HUDEP-2 (cell line): ENCODE results near the gene TMEM39A.

ENCODE experiments used
- DNase-seq, 76 experiments: peaks; one replicate each; lab custom pipeline; 2025; ENCODE audit not compliant: unreplicated experiment in 76 of 76; lab: John Stamatoyannopoulos, UW

Gene TMEM39A

DNA sequence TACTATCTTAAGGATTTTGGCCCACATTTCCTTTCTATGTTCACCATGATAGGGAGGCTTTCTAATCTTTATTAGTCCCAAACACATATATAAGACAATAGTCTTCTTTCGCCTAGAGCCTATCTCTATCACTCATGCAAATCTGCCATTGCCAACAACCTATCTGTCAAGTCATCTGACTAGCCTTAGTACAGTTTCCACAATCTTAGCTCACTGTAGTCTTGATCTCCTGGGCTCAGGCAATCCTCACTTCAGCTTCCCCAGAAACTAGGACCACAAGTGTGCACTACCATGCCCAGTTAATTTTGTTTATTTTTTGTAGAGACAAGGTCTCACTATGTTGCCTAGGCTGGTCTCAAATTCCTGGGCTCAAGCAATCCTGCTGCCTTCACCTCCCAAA lies 6.9 kb downstream of the TMEM39A start:
- DNase-seq, result peak in 4 of 76 experiments; percentile 3 to 16 (median 10)

DNA sequence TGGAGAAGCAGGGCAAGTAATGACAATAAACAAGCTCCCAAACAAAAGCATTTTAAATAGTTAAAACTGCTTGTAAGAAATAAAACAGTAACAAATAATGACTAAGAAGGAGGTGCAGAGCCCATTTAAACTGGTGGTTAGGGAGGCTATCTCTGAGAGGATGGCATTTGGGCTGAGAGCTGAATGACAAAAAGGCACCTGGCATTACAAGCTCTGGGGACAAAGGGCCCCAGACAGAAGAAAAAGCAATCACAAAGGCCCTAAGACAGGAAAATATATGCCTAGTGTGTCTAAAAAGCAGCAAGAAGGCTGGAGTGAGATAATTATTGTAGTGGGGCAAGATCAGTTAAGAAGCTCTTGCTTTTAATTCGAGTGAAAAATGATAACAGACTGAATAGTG lies 9.6 kb downstream of the TMEM39A start:
- DNase-seq, result no peak

DNA sequence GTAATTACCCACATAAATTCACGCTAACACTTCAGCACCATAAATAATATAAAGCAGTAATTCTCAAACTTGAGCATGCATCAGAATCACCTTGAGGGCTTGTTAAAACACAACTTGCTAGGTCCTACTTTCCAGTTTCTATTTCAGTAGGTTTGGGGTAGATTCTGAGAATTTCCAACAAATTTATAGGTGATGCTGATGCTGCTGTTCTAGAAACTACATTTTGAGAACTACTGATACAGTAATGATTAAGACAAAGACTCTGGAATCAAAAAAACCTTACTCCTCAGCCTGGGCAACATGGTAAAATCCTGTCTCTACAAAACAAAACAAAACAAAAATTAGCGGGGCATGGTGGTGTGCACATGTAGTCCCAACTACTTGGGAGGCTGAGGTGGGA lies 18.8 kb downstream of the TMEM39A start:
- DNase-seq, result no peak

DNA sequence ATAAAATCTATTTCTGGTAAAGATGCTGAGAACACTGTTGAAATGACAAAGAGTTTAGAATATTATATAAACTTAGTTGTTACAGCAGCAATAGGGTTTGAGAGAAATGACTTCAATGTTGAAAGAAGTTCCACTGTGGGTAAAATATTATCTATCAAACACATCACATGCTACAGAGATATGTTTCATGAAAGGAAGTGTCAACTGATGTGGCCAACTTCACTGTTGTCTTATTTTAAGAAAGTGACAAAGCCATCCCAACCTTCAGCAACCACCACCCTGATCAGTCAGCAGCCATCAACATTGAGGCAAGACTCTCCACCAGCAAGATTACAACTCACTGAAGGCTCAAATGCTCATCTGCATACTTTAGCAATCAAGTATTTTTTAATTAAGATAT lies 20.2 kb downstream of the TMEM39A start:
- no peak for DNase-seq

DNA sequence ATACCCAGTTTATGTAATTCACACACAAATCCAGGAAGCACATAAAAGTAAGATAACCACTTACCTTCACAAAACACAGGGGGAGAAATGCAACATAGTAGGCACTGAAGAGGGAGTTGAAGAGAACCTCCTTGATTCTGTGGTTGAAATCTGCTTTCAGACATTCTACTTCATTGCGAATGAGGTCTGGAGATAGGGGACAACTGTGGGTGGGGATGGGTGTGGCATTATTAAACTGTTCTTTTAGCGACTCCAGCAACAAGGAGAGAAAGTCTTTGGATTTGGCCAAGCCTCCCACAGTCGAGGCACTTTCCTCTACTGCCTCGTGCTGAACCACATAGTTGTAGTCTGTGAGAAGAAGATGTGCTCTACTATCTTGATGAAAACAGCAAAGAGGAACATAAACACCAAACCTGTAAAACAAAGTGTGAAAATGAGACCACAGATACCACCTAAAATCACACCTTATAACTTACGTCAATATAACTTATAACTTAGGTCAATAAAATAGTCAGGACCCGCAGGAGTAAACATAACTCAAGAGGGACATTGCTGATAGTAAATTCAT lies 25.6 kb downstream of the TMEM39A start:
- peak in 66 of 76 experiments; percentile 2 to 75 (median 36) for DNase-seq

DNA sequence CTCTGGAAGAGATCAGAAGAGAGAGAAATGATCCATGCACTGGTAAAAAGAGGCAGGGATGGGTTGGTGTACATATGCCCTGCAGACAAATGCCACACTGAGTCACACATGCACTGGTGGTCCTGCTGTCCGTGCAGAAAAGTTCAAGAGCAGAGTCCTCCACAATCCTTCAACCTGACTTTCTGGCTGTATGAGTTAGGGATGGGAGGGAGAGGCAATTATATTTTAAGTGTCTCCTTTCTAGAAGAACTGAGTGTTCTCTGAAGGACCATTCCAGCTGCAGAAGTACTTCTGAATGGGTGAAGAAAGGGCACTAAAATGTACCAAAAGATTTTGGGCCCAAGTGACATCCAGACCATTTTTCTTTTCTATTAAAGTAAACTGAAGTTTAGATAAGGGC lies 26.4 kb downstream of the TMEM39A start:
- no peak for DNase-seq

DNA sequence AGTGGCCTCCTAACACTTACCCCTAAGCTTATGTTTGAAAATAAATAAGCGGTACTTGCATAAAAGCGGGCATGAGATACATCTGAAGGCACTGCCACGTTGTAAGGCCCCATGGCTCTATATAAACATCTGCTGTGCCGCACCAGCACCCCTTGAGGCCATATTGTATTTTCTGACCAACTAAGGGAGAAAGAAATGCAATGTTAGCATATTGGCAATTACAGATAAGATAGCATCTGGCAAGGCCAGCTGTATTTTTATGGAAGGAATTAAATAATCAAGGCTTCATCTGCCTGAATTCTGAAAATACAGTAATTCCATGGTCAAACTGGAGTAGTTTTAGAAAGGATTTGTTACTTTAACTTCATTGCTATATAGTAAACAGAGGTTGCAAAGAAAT lies 28.7 kb downstream of the TMEM39A start:
- DNase-seq, result no peak

DNA sequence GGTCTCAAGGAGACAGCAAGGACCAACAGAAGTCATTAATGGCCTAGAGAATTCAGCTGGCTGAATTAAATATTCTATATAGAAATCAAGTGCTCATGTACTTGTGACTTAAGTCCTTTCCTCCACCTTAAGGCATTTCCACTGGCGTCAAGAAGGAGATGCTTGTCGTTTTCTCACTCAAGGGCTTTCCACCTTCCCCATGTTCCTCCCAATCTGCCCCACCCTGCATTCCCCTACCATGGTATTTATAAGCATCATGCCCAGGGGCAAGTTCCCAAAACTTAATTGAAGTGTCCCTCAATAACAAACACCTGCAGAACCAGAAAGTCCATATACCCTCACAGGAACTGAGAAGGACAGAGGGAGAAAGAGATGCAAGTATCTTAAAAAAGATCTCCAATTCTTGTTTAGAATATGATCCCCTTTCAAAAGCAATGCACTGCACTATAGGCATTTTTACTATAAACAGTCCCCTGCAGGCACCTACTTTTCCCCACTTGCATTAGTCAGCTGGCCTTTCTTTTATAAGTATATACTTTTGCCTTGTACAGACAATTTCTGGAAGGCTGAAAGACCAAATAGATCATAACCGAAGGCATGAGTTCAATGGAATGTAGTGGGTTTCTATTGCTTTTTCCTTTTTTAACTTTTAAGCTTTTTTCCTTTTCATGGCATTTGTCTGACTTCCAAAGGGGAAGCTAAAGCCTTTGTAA lies 29.6 kb downstream of the TMEM39A start:
- no peak for DNase-seq

DNA sequence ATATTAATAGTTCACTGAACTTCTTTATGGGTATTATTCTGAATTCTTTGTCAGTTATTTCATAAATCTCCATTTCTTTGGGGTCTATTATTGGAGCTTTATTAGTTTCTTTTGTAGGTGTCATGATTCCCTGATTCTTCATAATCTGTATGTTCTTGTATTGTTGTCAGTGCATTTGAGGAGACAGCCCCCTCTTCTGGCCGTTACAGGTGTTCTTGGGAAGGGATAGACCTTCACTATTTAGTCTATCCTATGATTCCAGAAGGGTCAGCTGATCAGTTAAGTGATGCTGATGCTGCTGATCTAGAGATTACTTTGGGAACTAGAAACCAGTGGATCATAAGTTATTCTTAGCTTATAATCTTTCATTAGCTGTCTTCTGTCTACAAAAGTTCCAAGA lies 34.9 kb downstream of the TMEM39A start:
- DNase-seq, result peak in 4 of 76 experiments; percentile 2 to 7 (median 6)

DNA sequence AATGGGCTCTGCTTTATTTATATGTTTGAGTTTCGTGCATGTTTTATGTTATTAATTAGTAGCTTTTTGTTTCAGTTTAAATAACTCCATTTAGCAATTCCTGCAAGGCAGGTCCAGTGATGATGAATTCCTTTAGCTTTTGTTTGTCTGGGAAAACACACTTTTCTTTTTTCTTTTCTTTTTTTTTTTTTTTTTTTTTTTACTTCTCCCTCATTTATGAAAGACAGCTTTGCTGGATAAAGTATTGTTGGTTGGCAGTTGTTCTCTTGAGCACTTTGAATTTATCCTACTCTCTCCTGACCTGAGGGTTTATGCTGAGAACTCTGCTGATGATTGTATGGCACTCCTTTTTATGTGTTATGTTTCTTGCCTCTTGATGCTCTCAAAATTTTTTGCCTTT lies 35.7 kb downstream of the TMEM39A start:
- DNase-seq, result no peak

DNA sequence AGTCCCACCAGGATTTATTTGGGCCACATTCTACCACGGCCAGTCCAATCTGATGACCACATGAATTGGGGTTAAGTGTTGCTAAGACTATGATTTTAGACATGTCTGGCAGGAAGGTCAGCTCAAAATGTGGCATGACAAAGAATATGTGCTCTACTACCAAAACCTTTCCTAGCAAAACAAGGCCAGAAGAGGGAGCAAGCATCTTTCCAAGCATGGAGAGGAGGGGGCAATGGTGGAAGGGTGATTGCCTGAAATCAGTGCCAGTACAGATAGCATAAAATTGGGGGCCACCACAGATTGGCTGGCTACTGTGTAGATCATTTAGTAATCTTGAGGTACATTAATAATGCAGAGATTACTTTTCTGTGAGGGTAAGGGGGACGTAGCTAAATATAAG lies 43.2 kb downstream of the TMEM39A start:
- no peak for DNase-seq

DNA sequence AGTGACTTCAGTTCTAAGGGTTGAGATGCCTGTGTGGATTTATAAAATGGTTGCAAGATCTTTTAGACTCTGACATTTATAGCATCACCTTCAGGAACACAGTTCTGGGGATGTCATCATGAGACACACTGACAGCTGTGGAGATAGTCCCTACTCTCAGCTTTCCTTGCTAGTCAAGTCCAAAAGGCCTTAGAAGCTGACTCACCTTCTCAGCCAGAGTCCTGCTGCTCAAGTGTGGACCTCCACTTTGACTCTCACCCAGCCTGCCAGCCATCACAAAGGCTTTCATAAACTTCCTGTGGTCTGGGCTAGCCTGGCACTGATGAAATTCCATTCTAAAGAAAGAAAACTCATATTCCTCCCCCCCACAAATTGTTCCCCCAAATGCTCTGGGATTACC lies 44.8 kb downstream of the TMEM39A start:
- peak in 5 of 76 experiments; percentile 5 to 42 (median 18) for DNase-seq

DNA sequence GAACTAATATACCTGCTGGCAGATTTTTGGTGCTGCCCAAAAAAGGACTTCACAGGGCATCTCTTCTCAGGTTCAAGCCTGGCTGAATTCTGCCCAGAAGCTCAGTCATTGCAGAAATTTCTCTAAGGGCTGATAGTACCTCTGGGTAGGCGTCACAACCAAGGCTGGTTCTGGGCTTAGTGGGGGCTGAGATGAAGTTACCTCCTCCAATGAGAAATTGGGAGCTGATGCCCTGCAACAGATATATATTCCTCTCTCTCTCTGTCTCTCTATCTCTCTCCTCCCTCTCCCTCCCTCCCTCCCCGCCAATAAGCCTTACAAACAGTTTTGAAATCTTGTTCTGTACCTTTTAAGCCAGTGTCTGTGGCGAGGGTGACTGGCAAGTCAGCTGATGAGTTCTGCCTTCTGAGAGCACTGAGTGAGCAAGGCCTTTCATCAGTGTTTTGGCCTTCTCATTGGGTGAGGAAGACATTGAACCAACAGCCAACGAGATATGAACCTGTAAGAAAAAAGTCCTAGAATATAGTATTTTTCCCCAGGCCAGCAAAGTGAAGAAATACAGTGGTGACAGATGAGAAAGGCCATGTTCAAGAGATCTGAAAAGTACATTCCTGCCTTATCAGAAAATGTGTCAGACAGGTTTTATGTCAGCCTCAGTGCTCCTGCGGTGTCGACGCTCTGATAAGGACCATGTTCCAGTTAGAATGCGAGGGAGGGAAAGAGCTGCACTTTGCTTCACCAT lies 45.5 kb downstream of the TMEM39A start:
- peak in 63 of 76 experiments; percentile 3 to 82 (median 31) for DNase-seq

DNA sequence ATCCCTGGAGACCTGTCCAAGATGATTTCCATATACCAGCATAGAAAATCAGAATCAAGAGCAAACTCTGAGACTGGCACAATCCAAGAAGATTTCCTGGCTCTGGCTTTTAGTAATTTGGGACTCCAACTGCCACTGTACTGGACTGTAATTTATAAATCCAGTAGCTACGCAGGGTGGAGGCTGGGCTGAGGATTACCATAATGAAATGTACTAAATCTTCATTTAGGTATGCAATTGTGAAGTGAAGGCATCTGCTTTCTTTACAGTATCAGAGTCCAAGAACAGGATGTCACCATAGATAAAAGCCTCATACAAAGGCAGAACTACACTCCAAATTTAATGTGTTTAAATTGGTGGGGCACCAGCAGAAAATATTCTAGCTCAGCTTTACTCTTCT lies 46.5 kb downstream of the TMEM39A start:
- DNase-seq, result no peak

DNA sequence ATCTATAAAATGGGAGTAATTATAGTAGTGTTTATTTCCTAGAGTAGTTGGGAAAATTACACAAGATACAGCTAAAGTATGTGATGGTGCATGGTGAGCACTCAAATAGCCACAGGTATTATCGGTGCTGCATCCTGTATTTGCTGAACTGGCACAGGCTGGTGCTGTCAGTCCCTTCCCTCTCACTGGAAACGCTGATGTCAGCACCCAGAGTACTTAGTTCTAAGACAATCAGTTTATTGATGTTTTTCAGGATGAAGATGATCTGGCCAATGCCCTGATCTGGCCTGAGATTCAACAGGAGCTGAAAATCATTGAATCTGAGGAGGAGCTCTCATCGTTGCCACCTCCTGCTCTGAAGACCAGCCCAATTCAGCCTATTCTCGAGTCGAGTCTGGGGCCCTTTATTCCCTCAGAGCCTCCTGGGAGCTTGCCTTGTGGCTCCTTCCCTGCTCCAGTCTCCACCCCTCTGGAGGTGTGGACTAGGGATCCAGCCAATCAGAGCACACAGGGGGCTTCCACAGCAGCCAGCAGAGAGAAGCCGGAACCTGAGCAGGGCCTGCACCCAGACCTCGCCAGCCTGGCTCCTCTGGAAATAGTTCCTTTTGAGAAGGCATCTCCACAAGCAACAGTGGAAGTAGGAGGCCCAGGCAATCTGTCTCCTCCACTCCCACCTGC lies 49.7 kb downstream of the TMEM39A start:
- no peak for DNase-seq

DNA sequence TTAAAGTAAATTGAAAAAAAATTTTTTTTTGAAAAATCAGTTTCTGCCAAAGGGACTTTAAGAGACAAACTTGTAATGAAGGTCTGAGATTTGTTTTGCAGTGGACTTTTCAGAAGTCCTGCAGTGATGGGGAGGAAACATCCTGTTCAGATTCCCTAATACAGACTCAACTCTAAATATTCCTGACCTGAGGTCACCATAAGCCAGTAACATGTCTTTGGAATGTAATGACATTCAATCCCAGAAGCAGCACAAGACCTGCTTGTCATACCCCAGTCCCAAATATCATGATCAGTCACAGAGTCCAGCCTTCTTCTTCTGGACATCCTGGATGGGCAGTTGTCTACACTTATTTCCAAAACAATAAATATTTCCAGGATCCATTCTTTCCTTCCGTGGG lies 53.6 kb downstream of the TMEM39A start:
- no peak for DNase-seq

DNA sequence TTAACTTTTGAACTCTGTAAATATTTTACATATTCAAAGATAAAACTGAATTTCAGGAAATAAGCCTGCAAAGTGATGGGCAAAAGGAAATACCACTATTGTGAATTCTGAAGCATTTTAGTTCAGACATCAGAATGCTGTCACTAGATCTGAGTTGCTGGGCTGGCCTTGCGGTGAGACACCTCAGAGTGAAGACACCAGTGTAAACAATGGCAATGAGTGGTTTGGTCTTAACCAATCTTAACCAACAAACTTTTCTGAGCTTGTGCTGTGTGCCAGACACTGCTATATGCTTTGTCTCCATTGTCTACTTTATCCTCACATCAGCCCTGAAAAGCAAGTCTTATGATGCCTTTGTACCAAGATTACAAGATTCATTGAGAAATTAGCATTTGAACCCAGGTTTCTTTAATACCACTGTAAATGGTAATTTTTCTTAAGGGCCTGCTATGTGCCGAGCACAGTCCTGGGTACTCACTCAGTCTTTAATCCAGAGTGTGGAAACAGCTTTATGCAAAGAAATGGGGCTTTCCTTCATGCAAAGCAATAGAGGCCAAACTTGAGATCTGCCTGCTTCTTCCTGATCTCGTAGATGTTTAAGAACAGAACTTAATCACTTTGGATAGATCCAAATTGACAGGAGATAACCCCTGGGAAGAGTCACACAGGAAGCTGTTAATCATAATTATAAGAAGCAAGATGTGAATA lies 55.0 kb downstream of the TMEM39A start:
- no peak for DNase-seq

DNA sequence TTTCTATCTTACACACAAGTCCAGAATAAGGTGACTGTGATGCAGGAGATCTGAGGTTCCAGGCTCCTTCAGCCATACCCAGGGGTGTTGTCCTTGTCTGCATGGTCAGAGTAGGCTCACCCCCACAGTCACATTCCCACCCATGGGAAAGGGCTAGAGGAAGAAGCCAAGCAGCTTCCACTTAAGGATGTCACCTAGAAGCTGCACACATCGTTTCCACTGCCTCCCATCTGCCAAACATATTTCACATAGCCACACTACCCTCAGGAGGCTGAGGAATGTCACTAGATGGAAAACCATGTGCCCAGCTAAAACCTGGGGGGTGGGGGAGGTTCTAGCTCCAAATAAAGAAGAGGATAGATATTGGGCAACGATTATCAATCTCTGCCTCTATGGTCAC lies 58.1 kb downstream of the TMEM39A start:
- no peak for DNase-seq

DNA sequence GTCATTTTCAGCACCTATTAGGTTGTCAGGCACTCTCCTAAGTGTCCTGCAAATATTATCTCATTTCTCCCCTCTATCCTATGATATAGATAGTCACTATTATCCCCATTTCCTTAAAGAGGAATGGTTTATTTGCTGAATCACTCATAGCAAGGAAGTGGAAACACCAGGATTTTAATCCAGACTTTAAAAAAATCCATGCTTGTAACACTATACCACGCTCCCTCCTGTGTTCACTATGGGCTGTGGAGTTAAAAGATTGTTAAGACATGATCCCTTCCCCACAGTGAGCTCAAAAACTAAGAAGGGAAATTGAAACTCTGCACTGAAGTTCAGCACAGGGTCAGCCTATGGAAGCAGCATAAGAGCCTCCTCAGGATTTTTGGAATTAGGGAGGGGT lies 60.2 kb downstream of the TMEM39A start:
- DNase-seq, result no peak

DNA sequence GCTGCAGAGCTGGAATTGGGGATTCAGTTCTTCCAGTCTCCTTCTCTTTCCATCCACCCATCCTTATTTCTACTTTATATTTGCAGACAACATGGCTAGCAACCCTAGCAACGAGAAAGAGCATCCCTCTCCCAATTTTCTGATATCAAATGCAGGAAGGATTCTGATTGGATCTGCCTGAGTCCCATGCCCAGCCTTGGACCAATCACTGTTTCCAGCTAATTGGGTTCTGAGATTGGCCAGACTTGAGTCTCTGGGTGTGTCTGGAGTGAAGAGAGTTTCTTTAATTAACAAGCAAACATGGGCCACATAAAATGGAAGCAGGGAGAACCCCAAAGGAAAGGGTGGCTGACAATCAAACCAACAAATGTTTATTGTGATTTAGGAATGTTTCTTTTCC lies 60.6 kb downstream of the TMEM39A start:
- no peak for DNase-seq
